HG03060 (cell line): ENCODE results near the gene ZDHHC1.
"Not testable (repeated sequence)": the region's sequence is repeated elsewhere in the genome, so short reads cannot be mapped to it uniquely, and the experiment has no call there.

ENCODE experiments used
- ATAC-seq: cut with Tn5 transposase; IDR thresholded peaks from one replicate; pipeline ENCODE4 v1.9.1; 2021; ENCODE audit warnings: low read depth, moderate number of reproducible peaks; ENCODE audit not compliant: unreplicated experiment

ZDHHC1 gene

GRCh38 chr16:67431775-67432505 is 15.7 kb upstream of the ZDHHC1 start:
- no peak for ATAC-seq

- ATAC-seq = no peak
Measured at GRCh38 chr16:67430977-67431774, 14.9 kb upstream of the ZDHHC1 start, which contains the start of gene HSD11B2. Gene HSD11B2, plus strand, starts transcription at chr16:67431121. Its CDS starts 128 bp downstream, at chr16:67431249.

GRCh38 chr16:67430504-67430976 is 14.3 kb upstream of the ZDHHC1 start:
- no peak for ATAC-seq

- no peak for ATAC-seq
Measured at GRCh38 chr16:67429799-67430503, 13.7 kb upstream of the ZDHHC1 start.

- ATAC-seq = no peak
Measured at GRCh38 chr16:67429053-67429798, 12.9 kb upstream of the ZDHHC1 start.

- no peak for ATAC-seq
Measured at GRCh38 chr16:67428146-67428731, 12.0 kb upstream of the ZDHHC1 start.

GRCh38 chr16:67426950-67427349 is 10.7 kb upstream of the ZDHHC1 start:
- no peak for ATAC-seq

- ATAC-seq = no peak
Measured at GRCh38 chr16:67426022-67426421, 9.7 kb upstream of the ZDHHC1 start.

- no peak for ATAC-seq
Measured at GRCh38 chr16:67425580-67425979, 9.3 kb upstream of the ZDHHC1 start.

- no peak for ATAC-seq
Measured at GRCh38 chr16:67425061-67425460, 8.8 kb upstream of the ZDHHC1 start.

GRCh38 chr16:67424261-67424615 is 8.0 kb upstream of the ZDHHC1 start:
- ATAC-seq = no peak

GRCh38 chr16:67423611-67424260 is 7.5 kb upstream of the ZDHHC1 start:
- ATAC-seq = no peak

GRCh38 chr16:67423015-67423414 is 6.7 kb upstream of the ZDHHC1 start:
- ATAC-seq = no peak

- ATAC-seq = no peak
Measured at GRCh38 chr16:67421030-67421429, 4.8 kb upstream of the ZDHHC1 start.

- ATAC-seq = no peak
Measured at GRCh38 chr16:67419931-67420330, 3.7 kb upstream of the ZDHHC1 start.

- no peak for ATAC-seq
Measured at GRCh38 chr16:67419502-67419901, 3.2 kb upstream of the ZDHHC1 start.

GRCh38 chr16:67417333-67418061 is 1.2 kb upstream of the ZDHHC1 start:
- no peak for ATAC-seq

GRCh38 chr16:67415421-67415820 is 856 bp downstream of the ZDHHC1 start:
- not testable (repeated sequence) for ATAC-seq
